Amygdala (tissue), 56 donors: Measurements from ENCODE around the gene VANGL1.

Experiments used
- DNase-seq, 56 donors: peaks; one replicate each; lab custom pipeline; 2025; lab: John Stamatoyannopoulos, UW

VANGL1 gene

GRCh38 chr1:115666206-115666605 is 24.4 kb downstream of the VANGL1 start:
- DNase-seq = no peak

GRCh38 chr1:115666702-115667101 is 24.9 kb downstream of the VANGL1 start:
- peak in 13 of 56 donors; percentile 5 to 36 (median 17) for DNase-seq

DNA sequence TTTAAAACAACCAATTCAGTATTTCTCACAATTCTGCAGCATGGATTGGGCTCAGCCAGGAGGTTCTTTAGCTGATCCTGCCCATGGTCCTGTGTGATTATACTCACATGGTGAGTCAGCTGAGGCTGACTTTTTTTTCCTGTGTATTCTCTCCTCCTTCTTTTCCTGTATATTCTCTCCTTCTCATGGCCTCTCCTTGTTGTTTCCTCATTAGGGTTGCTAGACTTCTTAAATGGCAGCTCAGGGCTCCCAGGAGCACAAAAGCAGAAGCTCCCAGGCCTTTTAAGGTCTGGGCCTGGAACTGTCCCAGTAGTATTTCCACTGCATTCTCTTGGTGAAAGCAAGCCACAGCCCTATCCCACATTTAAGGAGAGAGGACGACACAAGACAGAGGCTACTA is 26.8 kb downstream of the VANGL1 start:
- DNase-seq = no peak

GRCh38 chr1:115669002-115669673 is 27.4 kb downstream of the VANGL1 start:
- no peak for DNase-seq

DNA sequence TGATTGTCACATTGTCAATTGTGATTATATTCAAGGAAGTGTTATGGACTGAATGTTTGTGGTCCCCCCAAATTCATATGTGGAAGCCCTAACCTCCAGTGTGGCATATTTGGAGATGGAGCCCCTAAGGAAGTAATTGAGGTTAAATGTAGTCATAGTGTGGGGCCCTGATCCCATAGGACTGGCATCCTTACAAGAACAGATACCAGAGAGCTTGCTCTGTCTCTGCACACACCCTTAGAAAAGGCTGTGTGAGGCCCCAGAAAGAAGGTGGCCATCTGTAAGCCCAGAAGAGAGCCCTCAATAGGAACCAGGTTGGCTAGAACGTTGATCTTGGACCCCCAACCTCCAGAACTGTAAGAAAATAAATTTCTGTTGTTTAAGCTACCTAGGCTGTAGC is 28.1 kb downstream of the VANGL1 start:
- no peak for DNase-seq

- peak in 1 of 56 donors; percentile 3 for DNase-seq
These were observed 28.9 kb downstream of the VANGL1 start for GRCh38 chr1:115670476-115671175.

GRCh38 chr1:115671176-115671934 is 29.6 kb downstream of the VANGL1 start:
- peak in 8 of 56 donors; percentile 1 to 29 (median 14) for DNase-seq

DNA sequence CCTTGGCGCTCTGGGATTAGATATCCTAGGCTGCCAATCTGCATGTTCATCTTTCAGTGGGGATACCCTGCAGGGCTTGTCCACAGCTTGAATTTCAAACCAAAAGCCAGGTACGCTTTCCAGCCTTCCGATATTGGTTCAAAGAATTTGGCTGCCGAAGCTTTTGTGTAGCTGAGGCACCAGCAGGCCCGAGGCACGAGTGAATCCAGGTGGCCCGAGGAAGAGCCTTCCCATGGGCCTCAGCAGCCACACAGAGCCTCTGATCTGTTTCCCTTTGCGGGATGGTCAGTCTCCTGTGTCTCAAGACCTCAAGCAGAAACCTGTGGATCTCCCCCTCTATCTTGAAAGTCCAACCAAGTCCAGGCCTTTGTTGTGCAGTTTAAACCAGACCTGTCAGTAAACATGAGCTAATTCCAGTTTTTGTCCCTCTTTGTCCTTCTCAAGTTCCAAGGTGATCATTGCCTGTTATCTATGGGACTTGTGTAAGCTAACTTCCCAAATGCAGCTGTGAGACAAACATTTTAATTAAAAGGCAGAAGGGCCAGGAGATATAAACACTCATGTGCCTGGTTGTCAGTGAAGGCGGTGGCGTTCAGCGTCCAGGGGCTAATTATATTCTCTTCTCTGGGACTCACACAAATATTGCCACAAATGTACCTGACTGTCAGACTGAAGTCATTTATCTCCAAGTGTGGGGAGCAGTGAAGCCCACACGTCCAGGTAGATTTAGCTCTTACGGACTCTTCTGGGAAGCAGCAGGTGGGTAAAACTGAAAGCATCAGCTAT is 30.6 kb downstream of the VANGL1 start:
- DNase-seq = no peak

DNA sequence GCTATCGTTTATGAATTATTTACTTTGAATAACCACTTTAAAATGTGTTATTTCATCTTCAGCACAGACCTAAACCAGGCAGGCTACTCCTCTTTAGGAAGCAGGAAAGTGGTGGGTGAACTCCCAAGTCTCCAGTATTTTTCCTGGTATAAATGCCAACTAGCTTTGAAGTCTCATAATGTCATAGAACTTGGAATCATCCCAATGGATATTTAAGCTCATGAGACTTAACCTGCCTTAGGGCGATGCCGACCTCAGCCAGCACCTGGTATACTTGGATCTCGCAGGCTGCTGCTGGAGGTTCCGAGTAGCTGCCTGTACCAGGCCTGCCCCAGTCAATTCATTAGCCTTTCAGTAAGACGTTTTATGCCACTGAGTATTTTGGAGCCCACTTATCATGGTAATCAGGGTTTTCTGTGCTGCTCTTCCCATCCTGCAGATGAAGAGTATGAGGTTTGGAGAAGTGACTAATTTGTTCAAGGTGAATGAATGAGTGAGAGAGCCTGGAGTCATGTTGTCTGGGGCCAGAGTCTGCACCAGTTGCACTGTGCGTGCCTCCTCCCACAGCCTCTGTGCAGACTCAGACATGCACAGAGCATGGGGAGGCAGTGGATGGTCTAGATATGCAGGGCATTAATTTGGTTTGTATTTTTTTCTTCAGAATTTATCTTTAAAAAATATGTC is 34.9 kb downstream of the VANGL1 start:
- no peak for DNase-seq

DNA sequence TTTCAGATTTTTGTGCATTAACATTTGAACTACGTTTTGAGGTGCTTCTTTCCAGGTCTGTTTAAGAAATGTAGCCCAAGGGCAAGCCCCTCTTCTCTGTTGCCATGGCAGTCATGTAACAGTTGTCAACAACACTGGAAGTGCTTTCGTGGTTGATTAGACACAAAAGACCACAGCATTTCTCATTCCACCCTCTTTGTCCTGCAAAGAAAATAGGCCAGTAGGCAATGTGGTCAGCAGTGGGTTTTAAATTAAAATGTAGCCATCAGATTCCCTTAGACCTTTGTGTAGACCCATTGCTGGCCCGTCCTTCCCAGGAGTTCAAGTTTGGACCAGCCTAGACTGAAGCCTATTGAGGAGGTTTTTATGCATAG is 35.4 kb downstream of the VANGL1 start:
- DNase-seq = no peak

- DNase-seq = no peak
These were observed 35.8 kb downstream of the VANGL1 start for GRCh38 chr1:115677565-115677964.

DNA sequence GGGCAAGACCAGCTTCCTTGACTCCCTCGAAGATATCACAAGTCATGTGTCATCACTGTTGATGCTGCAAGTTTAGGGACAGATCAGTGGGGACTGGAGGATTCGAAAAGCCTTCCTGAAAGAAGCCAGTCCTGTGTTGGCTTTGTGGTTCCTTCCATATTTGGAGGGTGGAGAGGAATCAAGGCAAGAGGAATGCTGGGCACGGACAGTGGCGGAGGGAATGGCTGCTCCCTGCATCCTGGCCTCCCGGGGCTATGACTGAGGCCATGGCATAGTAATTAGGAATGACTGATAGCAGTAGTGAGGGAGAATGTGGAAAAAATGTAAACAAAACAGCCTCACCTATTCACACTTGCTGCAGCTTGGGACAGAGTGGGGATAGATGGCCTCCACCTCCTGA is 36.4 kb downstream of the VANGL1 start:
- no peak for DNase-seq

DNA sequence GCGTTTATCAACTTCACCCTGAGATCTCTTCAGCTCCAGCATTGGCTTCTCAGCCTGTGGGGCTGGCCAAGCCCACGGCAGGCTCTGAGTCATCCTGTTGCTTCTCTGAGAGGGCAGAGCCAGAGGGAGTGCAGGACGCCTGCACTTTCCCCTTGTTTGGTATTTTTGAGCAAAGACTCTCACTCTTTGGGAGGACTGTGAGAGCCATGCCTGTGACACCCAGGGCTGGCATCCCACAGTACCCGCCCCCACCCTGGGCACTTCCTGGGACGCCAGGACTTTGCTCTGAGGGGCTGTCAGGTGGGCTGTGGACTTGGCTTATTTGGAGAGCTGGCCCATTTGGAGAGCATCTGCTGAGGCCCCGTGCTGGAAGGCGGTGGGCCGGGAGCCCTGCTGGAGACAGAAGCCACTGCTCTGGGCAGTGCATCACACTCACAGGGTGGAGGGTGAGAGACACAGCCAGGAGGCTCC is 37.4 kb downstream of the VANGL1 start:
- peak in 1 of 56 donors; percentile 8 for DNase-seq

GRCh38 chr1:115680730-115681111 is 39.0 kb downstream of the VANGL1 start:
- DNase-seq = no peak

DNA sequence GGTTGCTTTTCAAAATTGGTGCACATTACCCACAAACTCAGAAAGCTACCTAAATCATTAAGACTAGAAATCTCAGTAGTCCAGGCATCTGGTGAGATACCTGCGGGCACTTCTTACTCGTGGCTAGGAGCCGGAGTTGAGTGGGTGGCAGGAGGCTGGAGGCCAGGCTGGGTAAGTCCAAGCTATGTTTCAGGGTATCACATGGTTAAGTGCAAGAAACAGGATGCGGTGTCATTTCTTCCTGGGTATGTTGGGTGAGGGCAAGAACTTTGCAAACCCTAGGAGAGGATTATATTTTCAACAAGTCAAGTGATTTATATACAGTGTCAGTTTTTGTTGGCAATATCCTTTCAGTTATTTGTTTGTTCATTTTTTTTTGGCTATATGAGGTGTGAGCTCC is 41.0 kb downstream of the VANGL1 start:
- DNase-seq = no peak

GRCh38 chr1:115685029-115685705 is 43.4 kb downstream of the VANGL1 start:
- DNase-seq = no peak

DNA sequence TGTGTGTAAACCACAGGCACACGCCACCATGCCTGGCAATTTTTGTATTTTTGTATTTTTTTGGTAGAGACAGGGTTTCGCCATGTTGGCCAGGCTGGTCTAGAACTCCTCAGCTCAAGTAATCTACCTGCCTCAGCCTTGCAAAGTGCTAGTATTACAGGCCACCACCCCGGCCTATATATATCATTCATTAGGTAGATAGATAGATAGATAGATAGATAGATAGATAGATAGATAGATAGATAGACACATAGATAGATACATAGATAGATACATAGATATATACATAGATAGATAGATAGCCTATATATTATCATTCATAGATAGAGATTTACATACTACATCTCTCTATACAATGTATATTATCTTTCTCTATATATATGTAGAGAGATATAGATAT is 46.0 kb downstream of the VANGL1 start:
- DNase-seq = no peak

GRCh38 chr1:115690972-115691371 is 49.2 kb downstream of the VANGL1 start:
- DNase-seq = no peak

DNA sequence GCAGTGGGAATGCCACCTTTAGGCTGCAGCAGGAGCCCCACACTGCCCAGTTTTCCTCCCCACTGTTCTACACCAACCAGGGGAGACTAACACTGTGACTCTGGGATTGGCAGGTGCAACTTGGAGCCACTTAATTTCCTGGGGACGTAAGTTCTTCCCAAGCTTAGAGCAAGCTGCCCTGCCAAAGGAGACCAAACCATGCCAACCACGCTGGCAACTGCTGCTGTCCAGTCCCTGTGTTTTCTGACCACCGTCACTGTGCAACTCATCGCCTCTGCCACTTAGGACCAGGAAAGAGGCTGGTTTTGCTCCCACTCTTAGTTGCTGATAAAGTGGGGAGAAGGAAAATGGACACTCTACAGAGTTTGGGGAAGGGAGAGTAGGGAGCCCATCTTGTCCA is 50.5 kb downstream of the VANGL1 start:
- DNase-seq = no peak

DNA sequence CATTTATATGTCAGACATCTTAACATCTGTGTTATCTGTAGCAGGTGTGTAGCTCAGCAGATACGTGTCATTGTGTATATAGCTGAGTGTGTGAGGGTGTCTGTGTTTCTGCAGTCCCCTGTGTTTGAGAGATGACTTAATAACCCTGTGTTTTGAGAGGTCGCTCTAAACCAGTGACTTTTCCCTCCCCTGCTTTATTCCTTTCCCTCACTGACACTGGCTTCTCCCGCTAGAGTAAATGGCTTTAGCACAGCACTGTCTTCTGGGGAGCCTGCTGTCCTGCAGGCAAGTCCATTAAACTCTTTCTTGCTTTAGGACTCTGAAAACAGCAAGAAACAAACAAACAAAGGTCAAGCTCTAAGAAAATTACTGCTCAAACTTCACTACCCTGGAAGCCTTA is 53.0 kb downstream of the VANGL1 start:
- no peak for DNase-seq
